Body of pancreas (tissue), 4 donors: ENCODE data around the gene CEND1. TPM values are rescaled to one million over a fixed set of nuclear protein-coding genes. Genes with fewer than 3 reads are reported as not detected.

ENCODE experiments used
- ATAC-seq: fragments of 150-250 bp; one replicate; pipeline ENCODE4 v1.9.1; 2016
- DNase-seq, 4 donors: peaks; one replicate each; pipeline ENCODE4 v3.0.0-alpha.2; 2019
- H3K27ac ChIP-seq, 4 donors: fragments of 200-600 bp; sonication (generic); 1 replicate in 3 of 4; 2 replicates in 1 of 4; pipeline versions ENCODE4 v1.5.1 to v1.6.1; 2016 to 2019; ENCODE audit warnings: mild to moderate bottlenecking in 1 of 4, mixed read lengths in 1 of 4, moderate library complexity in 1 of 4
- H3K27me3 ChIP-seq, 2 donors: fragments of 200-600 bp; sonication (generic); one replicate each; pipeline ENCODE4 v1.6.0; 2016; ENCODE audit warnings: mild to moderate bottlenecking in 1 of 2
- H3K36me3 ChIP-seq, 2 donors: fragments of 200-600 bp; sonication (generic); replicated peaks in 1 of 2; 2 replicates each; pipeline ENCODE4 v1.5.1; 2016; ENCODE audit warnings: low read depth in 2 of 2; ENCODE audit not compliant: insufficient read depth in 1 of 2
- H3K4me1 ChIP-seq: fragments of 200-600 bp; sonication (generic); one replicate; pipeline ENCODE4 v1.6.0; 2016
- H3K4me3 ChIP-seq, 2 donors: fragments of 200-600 bp; sonication (generic); 1 replicate in 1 of 2; 2 replicates in 1 of 2; pipeline ENCODE4 v1.5.1; 2016 to 2019
- H3K9me3 ChIP-seq, 3 donors: fragments of 200-600 bp; sonication (generic); 1 replicate in 2 of 3; 2 replicates in 1 of 3; pipeline ENCODE4 v1.5.1; 2016
- POLR2A ChIP-seq, 3 donors: fragments of 450-650 bp; IDR thresholded peaks; one replicate each; pipeline ENCODE4 v1.6.1; 2016; ENCODE audit warnings: antibody characterized with exemption in 3 of 3, mild to moderate bottlenecking in 2 of 3
- WGBS, 2 donors: methylation state at CpG; one replicate each; pipeline ENCODE4 v1.1.5; 2017; 5-methylcytosine and 5-hydroxymethylcytosine counted together
- intact Hi-C: fragments of 100-400 bp; cut with DNase I; formaldehyde crosslinking; loops from one replicate; pipeline ENCODE4 v1.15.1; 2023
- total RNA-seq, 2 donors: library from RNA; depleted of rRNA; stranded (reverse); fragments of >200 nt; gene quantifications; one replicate each; pipeline ENCODE4 v1.1.0, GENCODE V29; 2016
- TF ChIP-seq, protein P1 (sequence below), 7 experiments: fragments of 450-650 bp in 4 of 7; fragments of 200-600 bp in 3 of 7; sonication (generic) in 3 of 7; IDR thresholded peaks; one replicate each; pipeline ENCODE4 v1.5.1; 2016 to 2019; ENCODE audit warnings: antibody characterized with exemption in 7 of 7

Gene CEND1
- total RNA-seq, result under 1 TPM in 1 of 2 donors, not detected in 1; 0.78 TPM

DNA sequence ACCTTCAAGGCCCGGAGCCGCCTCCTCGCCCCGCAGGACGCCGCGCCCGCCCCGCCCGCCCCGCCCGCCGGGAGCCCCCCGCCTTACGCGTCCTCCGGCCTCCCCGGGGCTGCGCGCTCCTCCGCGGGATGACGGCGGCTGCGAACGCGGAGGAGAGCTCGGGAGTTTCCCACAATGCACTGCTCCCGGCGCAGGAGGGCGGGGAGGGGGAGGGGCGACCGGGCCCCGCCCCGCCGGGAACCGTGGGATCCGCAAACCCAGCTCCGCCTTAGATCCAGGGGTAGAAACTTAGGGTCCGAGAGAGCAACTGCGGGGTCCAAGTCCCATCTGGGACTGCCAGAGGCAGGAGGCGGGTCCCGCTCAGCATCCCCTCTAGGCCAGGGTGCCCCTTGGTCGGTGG lies at the start of gene CEND1:
Gene CEND1 (minus strand): TSS at position 148 of the 400 bp plus-strand sequence. CDS start 1,514 bp downstream, outside the sequence.
- Histone ChIP-seq H3K27ac (no peak within 1 kb of the TSS), H3K4me1 (peaks cover 28% of the 10 kb centered on the region), H3K9me3 (no peaks in the 10 kb centered on the region), H3K4me3 (no peak within 1 kb of the TSS), H3K36me3 (peaks cover 0 to 5% of the 10 kb centered on the region in 2 donors), H3K27me3 (no peaks in the 10 kb centered on the region)
- TF ChIP-seq, protein P1, sequence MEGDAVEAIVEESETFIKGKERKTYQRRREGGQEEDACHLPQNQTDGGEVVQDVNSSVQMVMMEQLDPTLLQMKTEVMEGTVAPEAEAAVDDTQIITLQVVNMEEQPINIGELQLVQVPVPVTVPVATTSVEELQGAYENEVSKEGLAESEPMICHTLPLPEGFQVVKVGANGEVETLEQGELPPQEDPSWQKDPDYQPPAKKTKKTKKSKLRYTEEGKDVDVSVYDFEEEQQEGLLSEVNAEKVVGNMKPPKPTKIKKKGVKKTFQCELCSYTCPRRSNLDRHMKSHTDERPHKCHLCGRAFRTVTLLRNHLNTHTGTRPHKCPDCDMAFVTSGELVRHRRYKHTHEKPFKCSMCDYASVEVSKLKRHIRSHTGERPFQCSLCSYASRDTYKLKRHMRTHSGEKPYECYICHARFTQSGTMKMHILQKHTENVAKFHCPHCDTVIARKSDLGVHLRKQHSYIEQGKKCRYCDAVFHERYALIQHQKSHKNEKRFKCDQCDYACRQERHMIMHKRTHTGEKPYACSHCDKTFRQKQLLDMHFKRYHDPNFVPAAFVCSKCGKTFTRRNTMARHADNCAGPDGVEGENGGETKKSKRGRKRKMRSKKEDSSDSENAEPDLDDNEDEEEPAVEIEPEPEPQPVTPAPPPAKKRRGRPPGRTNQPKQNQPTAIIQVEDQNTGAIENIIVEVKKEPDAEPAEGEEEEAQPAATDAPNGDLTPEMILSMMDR (IDR thresholded peaks at IDR 0.05), result no peak
- TF ChIP-seq POLR2A (IDR thresholded peaks at IDR 0.05), result peak in 1 of 3 donors; percentile 2
- DNase-seq, result no peak
- ATAC-seq, result no peak
- 7% methylated on average over 41 of the region's 44 CpGs; no CpG with 5 or more reads in 1 of the 2 donors for WGBS, 2 donors
- intact Hi-C loops, result no loop called here

DNA sequence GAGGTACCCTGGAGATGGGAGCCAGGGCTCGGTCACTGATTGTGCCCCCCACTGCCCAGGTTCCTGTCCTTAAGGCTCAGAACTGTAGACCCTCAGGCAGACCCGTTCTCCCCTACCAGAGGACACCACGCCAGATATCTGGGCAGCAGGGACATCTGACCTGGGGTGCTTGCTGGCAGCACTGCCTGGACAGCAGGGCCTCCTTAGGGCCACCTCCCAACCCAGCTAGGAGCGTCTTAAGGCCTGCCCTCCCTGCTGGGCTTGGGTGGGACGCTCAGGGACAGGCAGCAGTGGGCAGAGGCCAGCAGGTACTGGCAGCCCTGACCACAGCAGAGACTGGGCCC lies 49.4 kb upstream of the CEND1 start:
- intact Hi-C loops, result no loop called here
- Histone ChIP-seq H3K36me3 (peaks cover 0 to 20% of the 10 kb centered on the region in 2 donors), H3K9me3 (no peaks in the 10 kb centered on the region), H3K27ac (peak overlapping the region in 3 of 4 donors; percentile 40 to 99 (median 44)), H3K4me1 (peaks cover 79% of the 10 kb centered on the region), H3K4me3 (no peak overlapping the region), H3K27me3 (no peaks in the 10 kb centered on the region)
- no peak for DNase-seq
- 83 to 93% methylated on average over 1 to 3 of the region's 5 CpGs for WGBS, 2 donors
- no peak for ATAC-seq
- no peak for TF ChIP-seq POLR2A (IDR thresholded peaks at IDR 0.05)
- TF ChIP-seq, protein P1 (IDR thresholded peaks at IDR 0.05), result no peak

DNA sequence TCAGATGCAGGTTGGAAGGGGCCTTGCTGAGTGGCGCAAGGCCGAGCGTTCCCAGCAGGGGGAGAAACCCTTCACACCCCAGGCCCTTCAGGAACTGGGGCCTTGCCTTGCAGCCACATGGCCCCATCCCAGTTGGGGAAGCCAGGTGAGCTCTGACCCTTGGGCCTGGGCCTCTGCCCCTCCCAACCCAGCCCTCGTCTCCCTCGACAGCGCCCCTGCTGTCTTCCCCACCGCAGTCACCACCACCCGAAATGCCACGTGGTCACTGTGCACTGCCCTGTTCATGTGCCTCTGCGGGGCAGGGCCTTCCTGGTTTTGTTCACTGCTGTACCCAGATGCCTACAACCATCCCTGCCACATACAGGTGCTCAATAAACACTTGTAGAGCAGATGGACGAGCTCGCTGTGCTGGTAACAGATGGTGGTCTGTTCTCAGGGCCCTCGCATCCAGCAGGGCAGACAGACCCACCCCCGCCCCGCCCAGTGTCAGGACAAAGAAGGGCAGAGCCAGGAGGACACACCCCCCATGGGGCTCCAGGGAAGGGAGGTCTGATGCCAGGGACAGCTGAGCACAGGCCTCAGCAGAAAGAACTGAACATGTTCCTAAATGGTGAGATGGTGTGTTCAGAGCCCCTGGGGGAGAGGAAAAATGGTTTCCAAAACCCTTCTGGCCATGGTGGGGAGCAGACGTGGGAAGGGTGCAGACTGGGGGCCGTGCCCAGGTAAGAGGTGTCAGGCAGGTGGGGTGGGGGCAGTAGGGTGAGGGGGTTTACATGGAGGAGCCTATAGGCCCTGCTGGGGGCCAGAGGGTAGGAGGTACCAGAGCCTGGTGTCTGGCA lies 48.8 kb upstream of the CEND1 start:
- no peak for ATAC-seq
- intact Hi-C loops, result no loop called here
- peak in 1 of 3 donors; percentile 0 for TF ChIP-seq POLR2A (IDR thresholded peaks at IDR 0.05)
- TF ChIP-seq, protein P1 (IDR thresholded peaks at IDR 0.05), result peak in 3 of 7 experiments; percentile 35 to 48 (median 38)
- Histone ChIP-seq H3K27ac (peak overlapping the region; percentile 20 to 99 (median 42)), H3K4me1 (peaks cover 79% of the 10 kb centered on the region), H3K4me3 (no peak overlapping the region), H3K27me3 (no peaks in the 10 kb centered on the region), H3K36me3 (peaks cover 0 to 20% of the 10 kb centered on the region in 2 donors), H3K9me3 (no peaks in the 10 kb centered on the region)
- DNase-seq, result peak in 2 of 4 donors; percentile 65 to 72
- WGBS, 2 donors, result 44 to 45% methylated on average over 4 to 17 of the region's 17 CpGs

DNA sequence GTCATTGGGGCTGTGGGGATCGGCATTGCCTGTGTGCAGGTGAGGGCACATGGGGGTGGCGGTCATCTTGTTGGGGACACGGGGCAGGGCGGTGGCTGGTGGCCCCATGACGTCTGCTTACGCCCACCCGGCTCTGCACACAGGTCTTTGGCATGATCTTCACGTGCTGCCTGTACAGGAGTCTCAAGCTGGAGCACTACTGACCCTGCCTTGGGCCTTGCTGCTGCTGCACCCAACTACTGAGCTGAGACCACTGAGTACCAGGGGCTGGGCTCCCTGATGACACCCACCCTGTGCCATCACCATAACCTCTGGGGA lies 48.1 kb upstream of the CEND1 start:
- no peaks in the 10 kb centered on the region for H3K27me3 ChIP-seq
- DNase-seq, result no peak
- peaks cover 0 to 20% of the 10 kb centered on the region in 2 donors for H3K36me3 ChIP-seq
- intact Hi-C loops, result no loop called here
- peaks cover 76% of the 10 kb centered on the region for H3K4me1 ChIP-seq
- peak overlapping the region in 3 of 4 donors; percentile 44 to 99 (median 99) for H3K27ac ChIP-seq
- no peak overlapping the region for H3K4me3 ChIP-seq
- 70 to 87% methylated on average over 4 to 8 of the region's 8 CpGs for WGBS, 2 donors
- no peak for ATAC-seq
- no peaks in the 10 kb centered on the region for H3K9me3 ChIP-seq
- no peak for TF ChIP-seq POLR2A (IDR thresholded peaks at IDR 0.05)
- TF ChIP-seq, protein P1 (IDR thresholded peaks at IDR 0.05), result no peak
